ENCODE results near the gene AK1. TPM values are rescaled to one million over a fixed set of nuclear protein-coding genes. Genes with fewer than 3 reads are reported as not detected.
A peak's percentile ranks its signal among the peaks of the same experiment; 100 is the strongest.
"Not testable (repeated sequence)": the region's sequence is repeated elsewhere in the genome, so short reads cannot be mapped to it uniquely, and the experiment has no call there.

Gene AK1
- total RNA-seq, 1 experiment from 2014 or later: 35.8 TPM

- Histone ChIP-seq H3K4me1 (ENCODE audit: insufficient read depth, low read length, poor library complexity, severe bottlenecking) (no peaks in the 10 kb centered on the region), H3K27me3 (replicated peaks; ENCODE audit: insufficient read depth, low read depth, low read length, poor library complexity) (no peaks in the 10 kb centered on the region), H3K4me3 (ENCODE audit: low read depth, low read length, poor library complexity, severe bottlenecking) (no peak overlapping the region), H3K27ac (ENCODE audit: low read depth, low read length, poor library complexity, severe bottlenecking) (no peak overlapping the region), H3K36me3 (ENCODE audit: insufficient read depth, low read length, poor library complexity, severe bottlenecking) (no peaks in the 10 kb centered on the region), H3K9me3 (ENCODE audit: low read depth, low read length, poor library complexity, severe bottlenecking) (no peaks in the 10 kb centered on the region)
- TF ChIP-seq EZH2 (IDR thresholded peaks at IDR 0.05; ENCODE audit: borderline replicate concordance, low read depth, low read length, poor library complexity, severe bottlenecking): no peak
- TF ChIP-seq, protein P1, sequence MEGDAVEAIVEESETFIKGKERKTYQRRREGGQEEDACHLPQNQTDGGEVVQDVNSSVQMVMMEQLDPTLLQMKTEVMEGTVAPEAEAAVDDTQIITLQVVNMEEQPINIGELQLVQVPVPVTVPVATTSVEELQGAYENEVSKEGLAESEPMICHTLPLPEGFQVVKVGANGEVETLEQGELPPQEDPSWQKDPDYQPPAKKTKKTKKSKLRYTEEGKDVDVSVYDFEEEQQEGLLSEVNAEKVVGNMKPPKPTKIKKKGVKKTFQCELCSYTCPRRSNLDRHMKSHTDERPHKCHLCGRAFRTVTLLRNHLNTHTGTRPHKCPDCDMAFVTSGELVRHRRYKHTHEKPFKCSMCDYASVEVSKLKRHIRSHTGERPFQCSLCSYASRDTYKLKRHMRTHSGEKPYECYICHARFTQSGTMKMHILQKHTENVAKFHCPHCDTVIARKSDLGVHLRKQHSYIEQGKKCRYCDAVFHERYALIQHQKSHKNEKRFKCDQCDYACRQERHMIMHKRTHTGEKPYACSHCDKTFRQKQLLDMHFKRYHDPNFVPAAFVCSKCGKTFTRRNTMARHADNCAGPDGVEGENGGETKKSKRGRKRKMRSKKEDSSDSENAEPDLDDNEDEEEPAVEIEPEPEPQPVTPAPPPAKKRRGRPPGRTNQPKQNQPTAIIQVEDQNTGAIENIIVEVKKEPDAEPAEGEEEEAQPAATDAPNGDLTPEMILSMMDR (conservative IDR thresholded peaks at IDR 0.05; ENCODE audit: low read depth, low read length): no peak
- CTCF ChIA-PET: no interaction called here
- POLR2A ChIA-PET (ENCODE audit: low non-redundant PET): interaction anchor here (1.6 kb wide), 1 partner anchor 12 kb away, joined by 12 read pairs; no protein-coding TSS in a partner anchor
- BruUV-seq (replicated peaks): no TSS peak
- intact Hi-C loops (cut with micrococcal nuclease; ENCODE audit: unreplicated experiment): loop anchor here (2.0 kb wide), 1 partner anchor 136 kb away; the partner anchor contains the start of gene TOR2A
- DNase-seq (ENCODE audit: low spot score): no peak
These were observed 6.6 kb downstream of the AK1 start for GRCh38 chr9:127870887-127871286.

DNA sequence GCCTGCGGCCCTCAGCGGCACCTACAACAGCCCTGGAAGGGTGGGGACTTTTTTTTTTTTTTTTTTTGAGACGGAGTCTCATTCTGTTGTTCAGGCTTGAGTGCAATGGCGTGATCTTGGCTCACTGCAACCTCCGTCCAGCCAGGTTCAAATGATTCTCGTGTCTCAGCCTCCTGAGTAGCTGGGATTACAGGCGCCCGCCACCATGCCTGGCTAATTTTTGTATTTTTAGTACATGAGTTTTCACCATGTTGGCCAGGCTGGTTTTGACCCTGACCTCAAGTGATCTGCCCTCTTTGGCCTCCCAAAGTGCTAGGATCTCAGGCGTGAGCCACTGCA is 7.4 kb downstream of the AK1 start:
- TF ChIP-seq, protein P1 (conservative IDR thresholded peaks at IDR 0.05; ENCODE audit: low read depth, low read length): 0 out of 2 replicates have a peak, but pooled peaks have one; percentile 6
- not testable (repeated sequence) for H3K4me3 ChIP-seq (ENCODE audit: low read depth, low read length, poor library complexity, severe bottlenecking); H3K36me3 ChIP-seq (ENCODE audit: insufficient read depth, low read length, poor library complexity, severe bottlenecking); BruUV-seq (replicated peaks); DNase-seq (ENCODE audit: low spot score); H3K27me3 ChIP-seq (replicated peaks; ENCODE audit: insufficient read depth, low read depth, low read length, poor library complexity); H3K9me3 ChIP-seq (ENCODE audit: low read depth, low read length, poor library complexity, severe bottlenecking); H3K27ac ChIP-seq (ENCODE audit: low read depth, low read length, poor library complexity, severe bottlenecking); H3K4me1 ChIP-seq (ENCODE audit: insufficient read depth, low read length, poor library complexity, severe bottlenecking)
- ChIA-PET CTCF (interaction anchor here (0.5 to 2.3 kb wide), 9 partner anchors 12 to 1607 kb away, joined by 3 to 11 read pairs (median 7); partner anchors contain the start of genes ENG and TOR2A), POLR2A (ENCODE audit: low non-redundant PET) (interaction anchor here (1.6 kb wide), 1 partner anchor 12 kb away, joined by 12 read pairs; no protein-coding TSS in a partner anchor)
- intact Hi-C loops (cut with micrococcal nuclease; ENCODE audit: unreplicated experiment): loop anchor here (2.0 kb wide), 1 partner anchor 135 kb away; the partner anchor contains the start of gene TOR2A

DNA sequence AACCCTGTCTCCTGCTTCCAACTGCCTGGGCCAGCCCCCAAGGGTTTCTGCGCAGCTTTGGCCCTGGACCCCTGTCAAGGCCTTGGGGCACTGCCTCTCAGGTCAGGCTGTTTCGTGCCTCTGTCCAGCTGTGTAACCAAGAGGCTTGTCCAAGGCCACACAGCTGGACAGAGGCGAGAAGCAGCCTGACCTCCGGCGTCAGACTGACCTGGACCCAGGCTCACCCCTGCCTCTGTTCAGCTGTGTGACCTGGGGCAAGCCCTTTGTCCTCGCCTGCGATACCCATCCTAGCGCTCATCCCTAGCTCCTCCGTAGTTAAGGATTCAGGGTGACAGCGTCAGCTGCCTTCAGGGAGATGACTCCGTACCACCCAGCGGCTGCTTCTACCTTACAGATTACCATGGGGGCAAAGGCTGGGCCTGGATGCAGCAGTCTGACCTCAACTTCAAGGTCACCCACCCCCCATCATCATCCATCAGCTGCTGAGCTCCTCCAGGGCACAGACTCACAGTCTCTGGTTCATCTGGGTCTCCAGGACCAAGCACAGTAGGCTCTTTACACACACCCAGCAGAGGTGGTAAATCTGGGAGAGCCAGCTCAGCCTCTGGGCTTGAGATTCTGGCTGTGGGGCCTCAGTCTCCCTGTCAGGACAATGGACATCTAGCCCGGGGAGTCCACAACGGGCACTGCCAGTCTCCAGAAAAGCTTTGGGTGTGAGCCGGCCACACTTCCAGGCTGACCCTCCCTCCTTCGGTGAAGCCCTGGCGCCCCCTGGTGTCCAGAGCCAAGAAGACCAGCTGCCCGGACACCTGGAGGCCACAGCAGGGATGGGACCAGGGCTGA is 7.9 kb downstream of the AK1 start:
- intact Hi-C loops (cut with micrococcal nuclease; ENCODE audit: unreplicated experiment): loop anchor here (2.0 to 5.0 kb wide), 2 partner anchors 82 to 135 kb away; partner anchors contain the start of genes CDK9 and TOR2A
- H3K36me3 ChIP-seq (ENCODE audit: insufficient read depth, low read length, poor library complexity, severe bottlenecking): no peaks in the 10 kb centered on the region
- H3K27ac ChIP-seq (ENCODE audit: low read depth, low read length, poor library complexity, severe bottlenecking): no peak overlapping the region
- no peak for TF ChIP-seq EZH2 (IDR thresholded peaks at IDR 0.05; ENCODE audit: borderline replicate concordance, low read depth, low read length, poor library complexity, severe bottlenecking)
- TF ChIP-seq, protein P1 (conservative IDR thresholded peaks at IDR 0.05; ENCODE audit: low read depth, low read length): peak; percentile 94
- peak; percentile 82 for DNase-seq (ENCODE audit: low spot score)
- H3K4me3 ChIP-seq (ENCODE audit: low read depth, low read length, poor library complexity, severe bottlenecking): no peak overlapping the region
- H3K27me3 ChIP-seq (replicated peaks; ENCODE audit: insufficient read depth, low read depth, low read length, poor library complexity): no peaks in the 10 kb centered on the region
- H3K4me1 ChIP-seq (ENCODE audit: insufficient read depth, low read length, poor library complexity, severe bottlenecking): no peaks in the 10 kb centered on the region
- no peaks in the 10 kb centered on the region for H3K9me3 ChIP-seq (ENCODE audit: low read depth, low read length, poor library complexity, severe bottlenecking)
- ChIA-PET POLR2A (ENCODE audit: low non-redundant PET) (interaction anchor here (1.6 kb wide), 1 partner anchor 13 kb away, joined by 12 read pairs; no protein-coding TSS in a partner anchor), CTCF (interaction anchor here (0.5 to 2.3 kb wide), 7 partner anchors 13 to 1606 kb away, joined by 3 to 8 read pairs (median 7); partner anchors contain the start of genes ENG and TOR2A)
- BruUV-seq (replicated peaks): no TSS peak
